GM12878 (cell line): ENCODE results near the gene MMP10.

ENCODE experiments used
- SIX5 ChIP-seq: IDR thresholded peaks from 2 replicates; pipeline ENCODE4 v1.6.1; 2011; ENCODE audit warnings: mild to moderate bottlenecking, low read depth, low read length, moderate library complexity; ENCODE audit not compliant: severe bottlenecking
- TF ChIP-seq, protein P1 (sequence below): fragments of 450-650 bp; IDR thresholded peaks from 2 replicates; pipeline ENCODE4 v1.6.1; 2014; ENCODE audit warnings: mild to moderate bottlenecking

DNA sequence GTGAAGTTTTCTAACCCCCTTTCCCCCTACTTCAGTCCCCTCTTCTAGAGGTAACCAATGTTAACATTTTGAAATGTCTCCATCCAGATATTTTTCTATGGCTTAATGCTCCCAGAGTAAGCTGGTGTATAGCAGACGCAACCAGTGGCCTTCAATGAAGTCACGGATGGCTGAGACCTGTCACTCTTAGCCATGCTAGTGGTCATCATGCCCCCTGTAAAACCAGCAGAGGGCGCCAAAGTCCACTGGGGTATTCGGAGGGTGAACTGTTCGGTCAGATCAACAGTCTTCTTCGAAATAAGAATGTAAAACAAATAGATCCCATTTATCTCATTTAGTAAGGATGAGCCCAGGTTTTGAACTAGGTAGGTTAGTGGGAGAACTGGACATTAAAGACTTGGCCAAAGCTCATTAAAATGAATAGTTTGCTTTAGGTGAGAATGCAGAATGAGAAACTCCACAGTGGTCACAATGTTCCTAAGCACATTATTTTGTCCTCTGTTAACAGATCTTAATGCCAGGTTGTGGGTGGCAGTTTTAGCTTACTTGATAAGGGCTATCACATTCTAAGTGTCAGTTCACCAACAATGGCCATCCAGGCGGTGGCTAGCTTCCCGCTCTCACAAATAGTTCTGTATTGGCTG is 47.1 kb downstream of the MMP10 start:
- TF ChIP-seq, protein P1, sequence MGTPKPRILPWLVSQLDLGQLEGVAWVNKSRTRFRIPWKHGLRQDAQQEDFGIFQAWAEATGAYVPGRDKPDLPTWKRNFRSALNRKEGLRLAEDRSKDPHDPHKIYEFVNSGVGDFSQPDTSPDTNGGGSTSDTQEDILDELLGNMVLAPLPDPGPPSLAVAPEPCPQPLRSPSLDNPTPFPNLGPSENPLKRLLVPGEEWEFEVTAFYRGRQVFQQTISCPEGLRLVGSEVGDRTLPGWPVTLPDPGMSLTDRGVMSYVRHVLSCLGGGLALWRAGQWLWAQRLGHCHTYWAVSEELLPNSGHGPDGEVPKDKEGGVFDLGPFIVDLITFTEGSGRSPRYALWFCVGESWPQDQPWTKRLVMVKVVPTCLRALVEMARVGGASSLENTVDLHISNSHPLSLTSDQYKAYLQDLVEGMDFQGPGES, result no peak
- TF ChIP-seq SIX5, result no peak
